ENCODE measurements around the gene CD109. TPM values are rescaled to one million over a fixed set of nuclear protein-coding genes. Genes with fewer than 3 reads are reported as not detected.

Gene CD109
- total RNA-seq, 1 experiment from 2014 or later: 46.1 TPM

GRCh38 chr6:73858376-73858775 is 162.4 kb downstream of the CD109 start:
- no peak overlapping the region for H3K27ac ChIP-seq (ENCODE audit: low read length)
- H3K36me3 ChIP-seq (ENCODE audit: control insufficient read depth, insufficient read depth, low read length): no peaks in the 10 kb centered on the region
- ATAC-seq: no peak
- ChIA-PET CTCF (no interaction called here), POLR2A (no interaction called here)
- H3K27me3 ChIP-seq (ENCODE audit: control insufficient read depth, insufficient read depth, low read length): no peaks in the 10 kb centered on the region
- intact Hi-C loops (cut with micrococcal nuclease; ENCODE audit: unreplicated experiment): loop anchor here (5.0 kb wide), 1 partner anchor 1354 kb away; no protein-coding TSS in a partner anchor
- H3K9me3 ChIP-seq (ENCODE audit: control insufficient read depth, insufficient read depth, low read depth, low read length): no peaks in the 10 kb centered on the region
- no peaks in the 10 kb centered on the region for H3K4me1 ChIP-seq (ENCODE audit: control insufficient read depth, insufficient read depth, low read length)
- in situ Hi-C loops (cut with HindIII; ENCODE audit: low pct_unique_long_range_greater_than_20kb, low sequenced_read_pairs): no loop called here
- no peak overlapping the region for H3K4me3 ChIP-seq (ENCODE audit: low read depth in 2 of 2, low read length in 2 of 2)
- no peak for DNase-seq (ENCODE audit: low read depth, low spot score)
- TF ChIP-seq TCF7L2 (IDR thresholded peaks at IDR 0.05; ENCODE audit: low read depth, low read length) (no peak), SIN3A (IDR thresholded peaks at IDR 0.05; ENCODE audit: borderline replicate concordance, insufficient read depth, low read depth, low read length) (no peak), CTCF (IDR thresholded peaks at IDR 0.05) (no peak), POLR2AphosphoS5 (IDR thresholded peaks at IDR 0.05; ENCODE audit: low read depth, low read length) (no peak)
- TF ChIP-seq, protein P1, sequence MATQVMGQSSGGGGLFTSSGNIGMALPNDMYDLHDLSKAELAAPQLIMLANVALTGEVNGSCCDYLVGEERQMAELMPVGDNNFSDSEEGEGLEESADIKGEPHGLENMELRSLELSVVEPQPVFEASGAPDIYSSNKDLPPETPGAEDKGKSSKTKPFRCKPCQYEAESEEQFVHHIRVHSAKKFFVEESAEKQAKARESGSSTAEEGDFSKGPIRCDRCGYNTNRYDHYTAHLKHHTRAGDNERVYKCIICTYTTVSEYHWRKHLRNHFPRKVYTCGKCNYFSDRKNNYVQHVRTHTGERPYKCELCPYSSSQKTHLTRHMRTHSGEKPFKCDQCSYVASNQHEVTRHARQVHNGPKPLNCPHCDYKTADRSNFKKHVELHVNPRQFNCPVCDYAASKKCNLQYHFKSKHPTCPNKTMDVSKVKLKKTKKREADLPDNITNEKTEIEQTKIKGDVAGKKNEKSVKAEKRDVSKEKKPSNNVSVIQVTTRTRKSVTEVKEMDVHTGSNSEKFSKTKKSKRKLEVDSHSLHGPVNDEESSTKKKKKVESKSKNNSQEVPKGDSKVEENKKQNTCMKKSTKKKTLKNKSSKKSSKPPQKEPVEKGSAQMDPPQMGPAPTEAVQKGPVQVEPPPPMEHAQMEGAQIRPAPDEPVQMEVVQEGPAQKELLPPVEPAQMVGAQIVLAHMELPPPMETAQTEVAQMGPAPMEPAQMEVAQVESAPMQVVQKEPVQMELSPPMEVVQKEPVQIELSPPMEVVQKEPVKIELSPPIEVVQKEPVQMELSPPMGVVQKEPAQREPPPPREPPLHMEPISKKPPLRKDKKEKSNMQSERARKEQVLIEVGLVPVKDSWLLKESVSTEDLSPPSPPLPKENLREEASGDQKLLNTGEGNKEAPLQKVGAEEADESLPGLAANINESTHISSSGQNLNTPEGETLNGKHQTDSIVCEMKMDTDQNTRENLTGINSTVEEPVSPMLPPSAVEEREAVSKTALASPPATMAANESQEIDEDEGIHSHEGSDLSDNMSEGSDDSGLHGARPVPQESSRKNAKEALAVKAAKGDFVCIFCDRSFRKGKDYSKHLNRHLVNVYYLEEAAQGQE (IDR thresholded peaks at IDR 0.05; ENCODE audit: insufficient read depth in 1 of 2, low read depth in 2 of 2, low read length in 1 of 2): no peak
- no TSS peak for BruUV-seq (replicated peaks)

- H3K4me3 ChIP-seq (ENCODE audit: low read depth in 2 of 2, low read length in 2 of 2): no peak overlapping the region
- no peaks in the 10 kb centered on the region for H3K4me1 ChIP-seq (ENCODE audit: control insufficient read depth, insufficient read depth, low read length)
- intact Hi-C loops (cut with micrococcal nuclease; ENCODE audit: unreplicated experiment): loop anchor here (10.0 kb wide), 1 partner anchor 94 kb away; no protein-coding TSS in a partner anchor
- BruUV-seq (replicated peaks): no TSS peak
- H3K36me3 ChIP-seq (ENCODE audit: control insufficient read depth, insufficient read depth, low read length): no peaks in the 10 kb centered on the region
- in situ Hi-C loops (cut with HindIII; ENCODE audit: low pct_unique_long_range_greater_than_20kb, low sequenced_read_pairs): no loop called here
- no peaks in the 10 kb centered on the region for H3K27me3 ChIP-seq (ENCODE audit: control insufficient read depth, insufficient read depth, low read length)
- CTCF ChIA-PET: no interaction called here
- H3K9me3 ChIP-seq (ENCODE audit: control insufficient read depth, insufficient read depth, low read depth, low read length): no peaks in the 10 kb centered on the region
- POLR2A ChIA-PET: no interaction called here
- DNase-seq (ENCODE audit: low read depth, low spot score) (no peak), ATAC-seq (no peak)
- no peak overlapping the region for H3K27ac ChIP-seq (ENCODE audit: low read length)
- no peak for TF ChIP-seq CTCF (IDR thresholded peaks at IDR 0.05)
Observed at GRCh38 chr6:73860303-73860702, 164.3 kb downstream of the CD109 start.

DNA sequence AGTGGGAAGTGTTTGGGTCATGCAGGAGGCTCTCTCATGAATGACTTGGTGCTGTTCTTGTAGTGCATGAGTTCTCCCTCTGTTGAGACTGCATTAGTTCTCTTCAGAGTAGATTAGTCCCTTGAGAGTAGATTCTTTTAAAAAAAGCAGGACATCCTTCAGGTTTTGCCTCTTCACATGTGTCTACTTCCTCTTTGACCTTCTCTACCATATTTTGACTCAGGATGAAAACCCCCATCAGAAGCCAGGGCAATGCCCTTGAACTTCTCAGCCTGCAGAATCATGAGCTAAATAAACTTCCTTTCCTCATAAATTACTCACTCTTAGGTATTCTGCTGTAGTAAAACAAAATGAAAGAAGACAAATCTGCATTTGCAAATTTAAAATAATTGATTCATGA is 170.3 kb downstream of the CD109 start:
- in situ Hi-C loops (cut with HindIII; ENCODE audit: low pct_unique_long_range_greater_than_20kb, low sequenced_read_pairs) (no loop called here), intact Hi-C loops (cut with micrococcal nuclease; ENCODE audit: unreplicated experiment) (loop anchor here (10.0 kb wide), 1 partner anchor 88 kb away; no protein-coding TSS in a partner anchor)
- Histone ChIP-seq H3K9me3 (ENCODE audit: control insufficient read depth, insufficient read depth, low read depth, low read length) (no peaks in the 10 kb centered on the region), H3K4me3 (ENCODE audit: low read depth in 2 of 2, low read length in 2 of 2) (no peak overlapping the region), H3K27ac (ENCODE audit: low read length) (no peak overlapping the region), H3K4me1 (ENCODE audit: control insufficient read depth, insufficient read depth, low read length) (no peaks in the 10 kb centered on the region), H3K36me3 (ENCODE audit: control insufficient read depth, insufficient read depth, low read length) (no peaks in the 10 kb centered on the region), H3K27me3 (ENCODE audit: control insufficient read depth, insufficient read depth, low read length) (no peaks in the 10 kb centered on the region)
- TF ChIP-seq, protein P1 (IDR thresholded peaks at IDR 0.05; ENCODE audit: insufficient read depth in 1 of 2, low read depth in 2 of 2, low read length in 1 of 2): no peak
- no peak for TF ChIP-seq POLR2AphosphoS5 (IDR thresholded peaks at IDR 0.05; ENCODE audit: low read depth, low read length)
- no peak for TF ChIP-seq TCF7L2 (IDR thresholded peaks at IDR 0.05; ENCODE audit: low read depth, low read length)
- TF ChIP-seq SIN3A (IDR thresholded peaks at IDR 0.05; ENCODE audit: borderline replicate concordance, insufficient read depth, low read depth, low read length): no peak
- TF ChIP-seq CTCF (IDR thresholded peaks at IDR 0.05): no peak
- no peak for DNase-seq (ENCODE audit: low read depth, low spot score)
- ChIA-PET POLR2A (no interaction called here), CTCF (no interaction called here)
- BruUV-seq (replicated peaks): no TSS peak
- ATAC-seq: no peak

Data from Panc1 (cell line).